SW 1271 (cell line): ENCODE measurements around the gene LELP1.
"Not testable (repeated sequence)": the region's sequence is repeated elsewhere in the genome, so short reads cannot be mapped to it uniquely, and the experiment has no call there.

ENCODE experiments used
- DNase-seq, 2 experiments: peaks; one replicate each; lab custom pipeline; 2025; lab: John Stamatoyannopoulos, UW

LELP1 gene

DNA sequence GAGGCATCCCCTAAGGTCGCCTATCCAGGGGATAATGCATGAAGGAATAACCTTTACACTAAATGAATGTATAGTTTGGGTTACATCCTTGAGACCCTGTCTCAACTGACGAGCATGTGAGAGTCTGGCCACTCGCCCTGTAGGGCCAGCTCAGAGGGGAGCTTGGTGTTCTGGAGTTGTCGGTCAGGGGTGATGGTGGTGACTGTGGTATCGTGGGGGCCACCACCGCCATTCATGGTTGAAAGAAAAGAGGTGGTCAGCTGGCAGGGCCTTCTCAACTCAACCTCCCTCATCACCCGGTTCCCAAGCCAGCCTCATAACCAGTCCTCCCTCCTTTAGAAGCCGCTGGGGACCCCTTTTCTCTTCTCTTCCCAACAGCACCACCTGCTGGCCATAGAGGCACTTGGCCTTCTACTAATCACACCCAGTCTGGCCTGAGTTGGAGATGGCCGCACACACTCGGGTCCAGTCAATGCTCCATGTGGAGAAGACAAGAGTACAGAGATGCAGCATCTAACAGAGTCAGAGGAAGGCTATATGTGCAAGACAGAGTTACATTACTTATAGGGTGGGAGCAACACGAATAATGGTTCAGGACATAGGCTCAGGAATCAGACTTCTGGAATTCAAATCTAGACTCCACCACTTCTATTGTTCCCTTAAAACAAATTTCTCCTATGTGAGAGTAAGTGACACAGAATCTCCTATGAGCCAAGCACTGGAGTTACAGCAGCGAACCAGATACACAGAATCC is 26.0 kb downstream of the LELP1 start:
- DNase-seq, result not testable (repeated sequence)

DNA sequence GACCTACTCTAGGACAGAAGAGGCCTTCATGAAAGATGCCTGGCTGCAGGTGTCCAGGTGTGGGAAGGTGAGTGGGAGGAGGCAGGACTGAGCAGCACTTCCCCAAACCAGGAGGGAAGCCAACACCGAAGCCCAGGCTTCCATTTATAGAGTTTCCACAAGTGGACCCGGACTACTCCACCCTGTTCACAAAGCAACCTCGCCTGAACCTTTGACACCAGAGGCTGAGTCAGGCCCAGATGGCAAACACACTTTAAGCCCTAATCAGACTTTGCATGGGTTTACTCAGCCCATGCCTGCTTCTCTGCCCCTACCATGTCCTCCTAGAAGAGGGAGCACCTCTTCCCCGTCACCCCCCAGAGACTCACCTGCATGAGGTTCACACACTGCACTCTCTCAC is 28.1 kb downstream of the LELP1 start:
- no peak for DNase-seq

DNA sequence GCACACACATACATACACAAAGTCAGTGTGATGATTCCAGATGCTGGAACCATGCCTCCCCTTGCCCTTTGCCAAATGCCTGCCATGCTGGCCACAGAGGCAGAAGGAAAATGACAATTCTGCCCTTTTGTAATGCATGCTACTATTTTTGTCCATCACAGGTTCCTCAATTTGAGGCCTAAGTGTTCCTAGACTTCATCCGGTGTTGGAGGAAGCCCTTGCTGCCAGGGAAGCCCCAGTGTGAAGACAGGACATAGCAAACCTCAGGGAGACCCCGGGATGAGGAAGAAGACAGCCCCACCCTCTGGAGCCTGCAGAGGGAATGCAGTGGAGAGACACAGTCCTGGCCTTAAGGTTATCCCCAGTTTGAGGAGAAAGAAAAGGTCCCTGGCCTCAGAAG is 28.6 kb downstream of the LELP1 start:
- no peak for DNase-seq

DNA sequence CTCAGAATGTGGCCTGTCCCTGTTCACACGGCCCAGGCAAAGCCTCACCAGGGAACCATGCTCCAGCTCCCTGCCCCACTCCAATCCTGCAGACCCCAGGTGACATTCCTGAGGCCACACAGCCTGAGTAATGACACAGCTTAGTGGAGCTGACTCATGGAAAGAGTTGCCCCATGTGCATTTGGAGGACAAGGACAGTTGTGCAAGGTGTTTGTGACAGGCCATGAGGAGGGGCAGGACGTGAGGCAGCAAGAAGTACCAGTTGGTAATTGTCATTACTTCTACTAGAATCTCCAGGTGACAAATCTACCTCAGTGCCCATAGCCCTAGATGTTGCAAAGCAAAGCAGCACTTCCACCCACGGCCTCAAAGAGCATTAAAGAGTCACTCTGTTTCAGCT is 29.3 kb downstream of the LELP1 start:
- no peak for DNase-seq

DNA sequence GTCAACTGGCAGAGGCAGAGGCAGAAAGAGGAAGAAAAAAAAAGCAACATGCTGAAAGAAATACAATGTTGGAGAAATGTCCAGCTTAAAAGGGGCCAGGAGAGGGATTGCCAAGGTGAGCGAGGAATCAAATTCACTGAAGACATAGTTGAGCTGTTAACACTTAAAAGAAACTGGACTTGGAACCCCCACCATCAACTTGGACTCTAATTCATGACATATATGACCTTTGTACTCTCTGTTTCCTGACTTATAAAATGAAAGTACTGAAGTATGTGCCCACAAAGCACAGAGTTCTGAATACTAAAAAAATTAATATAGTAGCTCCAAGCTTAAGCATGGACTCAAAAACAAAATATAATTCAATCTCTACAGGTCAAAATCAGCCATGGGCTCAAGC is 30.2 kb downstream of the LELP1 start:
- no peak for DNase-seq

DNA sequence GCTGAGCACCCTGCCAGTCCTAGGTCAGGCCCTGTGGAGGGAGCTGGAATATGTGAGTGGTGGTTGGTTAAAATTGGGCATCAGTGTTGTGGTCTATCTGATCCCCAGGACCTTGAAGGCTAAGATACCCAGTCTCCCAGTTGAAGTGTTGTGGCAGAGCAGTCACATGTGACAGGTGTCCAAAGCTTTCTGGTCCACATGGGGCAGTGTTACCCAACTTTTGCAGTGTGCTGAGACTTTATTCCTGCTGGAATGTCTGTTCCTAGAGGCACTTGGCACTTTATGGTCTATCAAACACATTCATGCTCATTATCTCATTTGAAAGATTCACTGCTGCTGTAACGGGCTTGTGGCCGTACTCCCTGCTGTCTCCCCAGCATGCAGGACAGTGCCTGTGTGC is 35.3 kb downstream of the LELP1 start:
- DNase-seq, result no peak

DNA sequence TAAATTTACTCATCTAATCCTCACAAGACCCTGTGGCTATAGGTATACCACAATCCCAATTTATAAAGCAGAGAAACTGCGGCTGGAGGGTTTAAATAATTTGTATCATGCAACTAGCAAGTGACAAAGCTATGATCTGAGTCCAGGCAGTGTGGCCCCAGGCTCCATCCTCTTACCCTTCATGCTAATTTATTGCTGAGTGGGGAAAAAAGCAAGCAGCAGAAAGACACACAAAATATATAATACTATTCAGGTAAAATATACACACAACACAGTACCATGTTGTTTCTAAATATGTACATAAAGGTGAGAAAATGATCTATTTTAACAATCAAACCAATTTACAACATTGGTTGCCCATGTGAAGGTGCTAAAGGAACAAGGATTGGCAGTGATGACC is 38.9 kb downstream of the LELP1 start:
- no peak for DNase-seq

DNA sequence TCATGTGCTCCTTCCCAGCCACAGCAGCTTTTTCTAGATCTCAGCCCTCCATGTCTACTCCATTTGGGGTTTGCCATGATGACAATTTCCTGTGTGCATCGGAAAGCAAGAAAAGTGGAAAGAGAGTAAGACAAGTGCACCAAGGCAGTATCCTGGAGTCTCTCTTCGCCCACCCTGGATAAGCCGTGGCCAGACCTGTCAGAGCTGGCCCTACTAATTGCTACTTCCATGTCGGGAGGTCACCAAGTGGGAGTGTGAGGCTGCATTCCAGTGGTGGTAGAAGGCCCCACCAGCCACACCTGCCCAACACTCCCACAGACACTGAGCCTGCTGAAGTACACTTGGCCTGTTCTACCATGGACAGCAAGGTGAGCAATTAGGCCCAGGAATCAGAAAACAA is 42.2 kb downstream of the LELP1 start:
- DNase-seq, result no peak

DNA sequence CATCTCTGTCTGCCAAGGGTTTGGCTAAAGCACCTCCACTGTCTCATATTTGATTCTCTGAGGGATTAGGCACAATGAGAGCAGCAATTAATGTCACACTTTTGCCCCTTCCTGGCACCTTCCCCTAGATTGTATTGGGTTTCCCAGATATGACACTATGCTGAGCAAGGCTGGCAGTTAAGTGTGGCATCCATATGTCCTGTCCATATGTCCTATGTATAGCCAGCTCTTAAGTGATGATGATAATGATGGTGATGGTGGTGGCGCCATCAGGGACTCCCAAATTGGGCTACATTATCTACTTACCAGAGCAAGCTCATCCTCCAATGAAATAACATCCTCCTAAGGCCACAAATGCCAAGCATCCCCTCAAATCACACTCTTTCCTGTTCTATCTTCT is 42.8 kb downstream of the LELP1 start:
- DNase-seq, result no peak

DNA sequence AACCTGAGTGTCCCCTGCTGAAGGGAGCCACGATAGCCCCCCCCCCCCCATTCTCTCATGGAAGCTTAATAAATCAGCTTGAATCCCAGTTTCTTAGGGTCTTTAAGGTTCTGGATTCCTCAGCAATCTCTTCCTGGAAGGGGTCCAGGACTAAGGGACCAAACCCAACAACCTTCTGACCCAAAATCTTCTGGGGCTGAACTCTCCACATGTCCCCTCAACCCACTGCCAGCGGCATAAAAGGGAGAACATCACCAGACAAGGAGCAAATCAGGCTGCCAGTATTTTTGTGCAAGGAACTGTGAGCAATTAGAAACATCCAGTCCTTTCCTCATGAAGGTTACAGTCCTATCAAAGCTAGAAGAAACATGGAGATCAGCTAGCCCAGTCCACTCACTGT is 43.6 kb downstream of the LELP1 start:
- DNase-seq, result no peak

DNA sequence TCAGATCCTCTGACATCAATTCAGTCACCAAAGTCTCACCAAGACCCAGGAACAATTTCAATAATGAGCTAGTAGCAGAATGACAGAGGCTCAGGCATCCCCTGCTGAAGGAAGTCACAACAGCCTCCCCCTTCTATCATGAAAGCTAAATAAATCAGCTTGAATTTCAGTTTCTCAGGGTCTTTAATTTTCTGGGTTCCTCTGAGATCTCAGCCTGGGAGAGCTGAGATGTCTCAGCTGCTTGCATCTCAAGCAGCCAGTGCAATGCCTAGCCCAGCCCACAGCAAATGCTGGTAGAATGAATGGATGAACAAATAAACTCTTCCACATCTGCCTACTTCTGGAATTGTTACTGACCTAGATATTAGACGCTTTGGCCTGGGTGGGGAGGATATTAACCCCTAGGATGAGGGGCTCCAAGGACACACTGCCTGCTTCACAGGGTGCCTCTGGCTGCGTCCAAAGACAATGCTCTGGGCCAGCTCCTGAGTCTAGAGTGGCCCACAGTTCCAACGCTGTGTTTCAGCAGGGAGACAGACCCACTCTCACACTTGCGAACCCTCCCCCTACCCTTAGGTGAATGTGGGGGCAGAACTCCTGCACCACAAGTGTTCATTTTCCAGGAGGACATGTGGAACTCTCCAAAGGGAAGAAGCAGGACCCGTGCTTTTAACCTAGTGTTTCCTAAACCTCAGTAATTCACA is 45.1 kb downstream of the LELP1 start:
- DNase-seq, result no peak

DNA sequence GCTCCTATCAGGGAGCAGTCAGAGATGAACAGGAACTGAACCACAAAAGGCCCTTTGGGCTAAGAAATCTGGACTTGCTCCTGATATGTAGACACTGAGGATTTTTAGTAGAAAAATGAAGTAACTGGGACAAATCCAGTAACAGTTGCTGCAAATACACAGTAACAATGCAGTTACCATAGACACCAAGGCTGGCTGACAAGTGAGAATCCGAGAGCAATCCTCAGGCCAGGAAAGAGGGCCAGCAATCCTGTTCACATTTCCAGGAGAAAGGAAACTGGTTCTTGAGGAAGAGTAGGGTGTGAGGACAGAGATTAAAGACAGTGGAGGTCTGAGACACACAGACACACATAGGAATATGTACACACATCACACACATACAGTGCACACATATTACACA is 46.9 kb downstream of the LELP1 start:
- no peak for DNase-seq

DNA sequence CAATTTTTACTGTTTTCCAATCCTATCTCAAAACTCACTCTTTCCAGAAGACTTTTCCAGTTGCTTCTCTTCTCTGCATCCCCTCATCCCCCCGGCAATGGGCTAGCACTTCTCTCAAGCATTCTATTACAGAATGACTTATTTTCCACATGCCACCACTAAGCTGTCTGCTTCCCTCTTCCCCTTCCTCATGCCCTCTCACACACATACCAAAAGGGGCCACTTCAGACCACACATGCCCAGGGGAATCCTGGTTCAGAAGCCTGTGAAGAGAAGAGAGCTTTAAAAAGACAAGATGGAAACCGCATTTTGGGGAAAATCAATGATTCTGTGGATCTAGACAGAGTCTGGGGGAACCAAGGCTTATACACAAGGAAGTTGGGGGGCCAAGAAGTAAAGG is 47.9 kb downstream of the LELP1 start:
- no peak for DNase-seq

DNA sequence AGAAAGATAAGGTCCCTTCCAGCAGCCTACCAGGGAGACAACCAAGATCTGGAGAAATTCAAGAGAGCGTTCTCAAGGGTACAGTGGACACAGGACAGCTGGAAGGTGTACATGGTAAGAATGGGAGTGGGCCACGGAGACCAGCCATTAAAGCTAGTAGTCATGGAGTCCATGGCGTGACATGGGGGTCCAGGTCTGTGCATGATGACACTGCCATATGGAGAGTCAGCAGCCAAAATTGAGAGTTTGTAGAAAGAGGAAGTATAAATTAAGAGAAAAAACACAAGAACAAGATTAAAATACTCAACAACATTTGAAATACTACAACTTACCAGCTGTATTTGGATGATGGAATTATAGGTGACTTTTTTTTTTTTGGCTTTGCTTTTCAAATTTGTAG is 48.3 kb downstream of the LELP1 start:
- no peak for DNase-seq

DNA sequence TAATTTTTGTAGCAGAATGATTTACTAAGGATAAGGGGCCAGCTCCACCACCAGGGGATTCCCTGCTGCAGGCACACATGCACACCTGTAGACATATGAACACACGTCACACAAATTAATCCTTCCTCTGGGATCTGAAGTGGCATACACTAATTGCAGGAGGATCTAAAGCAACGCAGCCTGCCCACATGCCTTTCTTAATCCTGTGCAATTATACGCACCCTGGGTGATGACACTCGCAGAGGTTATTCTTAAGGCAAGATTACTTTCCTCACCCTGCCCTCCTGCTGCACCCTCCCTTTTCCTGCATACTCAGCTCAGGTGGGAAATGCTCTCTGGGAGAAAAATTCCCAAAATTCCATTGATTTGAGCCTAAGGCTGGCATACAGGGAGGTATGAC is 48.8 kb downstream of the LELP1 start:
- DNase-seq, result no peak

DNA sequence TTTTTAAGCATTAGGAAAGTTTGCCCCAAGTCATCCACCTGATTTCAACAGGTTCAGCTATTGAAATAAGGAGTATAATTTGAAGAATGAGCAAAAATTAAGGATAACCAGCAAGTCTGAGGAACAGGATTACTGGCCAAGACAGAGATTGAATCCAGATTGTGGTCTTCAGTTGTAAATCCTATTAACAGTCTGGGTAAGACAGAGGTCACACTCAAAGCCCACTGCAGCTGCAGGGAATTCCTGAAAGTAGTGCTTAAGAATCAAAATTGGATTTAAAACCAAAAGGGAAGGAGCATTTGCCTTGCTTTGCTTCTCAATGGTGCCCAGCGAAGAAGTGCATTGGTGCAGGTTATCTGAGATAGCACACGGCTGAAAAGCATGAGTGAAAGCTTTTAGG is 49.8 kb downstream of the LELP1 start:
- no peak for DNase-seq

DNA sequence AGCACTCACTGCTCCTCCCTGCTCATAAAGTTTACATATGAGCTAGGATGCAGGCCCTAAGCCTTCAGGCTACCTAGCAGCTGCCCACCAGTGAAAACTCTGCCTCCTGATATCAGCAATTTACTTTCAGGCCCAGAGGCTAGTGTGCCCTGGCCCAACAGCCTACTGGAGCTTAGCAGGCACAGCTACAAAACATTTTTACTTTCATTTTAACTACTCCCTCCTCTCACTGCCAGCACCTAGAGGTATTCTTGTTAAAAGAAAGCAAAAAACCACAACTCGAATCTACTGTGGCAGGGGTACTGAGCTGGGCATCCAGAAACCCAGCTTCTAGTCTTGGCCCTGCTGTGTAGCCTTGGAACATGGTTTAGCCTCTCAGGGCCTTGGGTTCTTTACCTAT is 50.5 kb downstream of the LELP1 start:
- no peak for DNase-seq
